AG04450 (cell line): ENCODE measurements around the gene RPL22L1. TPM values are rescaled to one million over a fixed set of nuclear protein-coding genes. Genes with fewer than 3 reads are reported as not detected.

Experiments
- CTCF ChIA-PET: fragments of 300-600, 350-600 bp; formaldehyde crosslinking; extraction: SDS; loops from one replicate; lab custom pipeline; 2022; ENCODE audit warnings: antibody characterized with exemption, inconsistent platforms; lab: Charles Lee
- POLR2A ChIA-PET: fragments of 350-600 bp; formaldehyde crosslinking; extraction: SDS; loops from one replicate; lab custom pipeline; 2021; ENCODE audit warnings: antibody characterized with exemption, inconsistent platforms; lab: Yijun Ruan, JAX
- DNase-seq: peaks from one replicate; pipeline ENCODE4 v3.0.0-alpha.2; 2011; ENCODE audit warnings: low read depth, low spot score
- H3K27ac ChIP-seq: one replicate; pipeline ENCODE4 v1.5.1; 2012; ENCODE audit warnings: low read depth, low read length, control low read depth
- H3K27me3 ChIP-seq: one replicate; pipeline ENCODE4 v1.6.0; 2012; ENCODE audit warnings: low read length; ENCODE audit not compliant: control insufficient read depth, insufficient read depth
- H3K4me3 ChIP-seq: 2 replicates; pipeline ENCODE4 v1.5.1; 2011; ENCODE audit warnings: mild to moderate bottlenecking, low read depth, low read length, control low read depth
- H3K9me3 ChIP-seq: 2 replicates; pipeline ENCODE4 v1.5.1; 2012; ENCODE audit warnings: low read length; ENCODE audit not compliant: control insufficient read depth, insufficient read depth
- polyA minus RNA-seq: library from RNA; depleted of rRNA, polyadenylated mRNA; stranded (reverse); fragments of >200 nt; gene quantifications from 2 replicates; pipeline ENCODE4 v1.2.3, GENCODE V29; 2011; rRNA and poly(A)+ RNA removed
- polyA plus RNA-seq: library from polyadenylated mRNA; depleted of rRNA; stranded (reverse); fragments of >200 nt; gene quantifications from 2 replicates; pipeline ENCODE4 v1.2.3, GENCODE V29; 2011; rRNA removed
- TF ChIP-seq, protein P1 (sequence below): IDR thresholded peaks from 2 replicates; pipeline ENCODE4 v1.5.1; 2011; ENCODE audit warnings: low read depth, low read length, control low read depth, inconsistent platforms

Gene RPL22L1
- 121 and 171 TPM in 2 replicates for polyA plus RNA-seq
- 3.6 and 9.8 TPM in 2 replicates for polyA minus RNA-seq

DNA sequence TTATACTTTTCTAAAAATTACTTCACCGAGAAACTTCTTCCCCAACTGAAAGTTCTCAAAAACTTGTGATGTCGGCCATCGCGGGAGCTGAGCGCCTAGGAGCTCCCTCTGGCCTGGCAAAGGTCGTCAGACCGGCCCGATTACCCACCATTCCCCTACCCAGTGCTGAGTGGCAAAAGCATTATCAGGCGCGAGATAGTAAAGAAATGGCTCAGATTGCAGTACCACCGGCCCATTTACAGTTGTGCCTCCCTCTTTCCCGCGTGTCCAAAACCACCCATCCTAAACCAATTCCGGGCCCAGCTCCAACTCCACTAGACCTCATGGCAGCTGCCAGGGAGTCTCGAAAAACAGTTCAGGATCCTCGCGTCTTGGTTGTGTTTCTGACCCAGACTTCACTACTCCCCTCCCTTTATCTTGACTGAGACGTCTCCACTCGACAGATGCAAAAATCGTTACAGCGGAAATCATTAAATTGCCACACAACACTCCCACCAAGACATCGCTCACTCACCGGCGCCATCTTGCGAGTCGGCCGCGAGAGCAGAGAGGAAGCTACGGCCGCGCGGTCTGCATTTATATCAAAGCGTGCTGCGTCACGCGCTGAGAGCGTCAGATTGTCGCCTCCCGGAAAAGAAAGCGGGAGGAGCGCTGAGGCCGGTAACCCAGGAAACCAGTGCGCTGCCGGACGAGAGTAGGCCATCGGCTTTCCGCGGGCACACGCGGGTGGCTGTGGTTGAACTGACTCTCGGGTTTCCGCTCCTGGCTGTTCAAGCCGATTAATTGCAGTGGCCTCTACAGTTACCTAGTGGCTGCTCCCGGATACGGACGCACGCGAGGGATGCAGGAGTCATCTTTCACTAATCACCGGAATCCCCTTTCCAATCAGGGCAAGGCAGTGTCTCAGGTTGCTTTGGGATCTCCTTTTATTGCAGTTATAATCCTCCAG is at the start of gene RPL22L1:
Gene RPL22L1 (minus strand): TSS at position 551 of the 949 bp plus-strand sequence. CDS start 28 bp downstream, at position 523.
- peak within 1 kb of the TSS; percentile 81 for H3K27ac ChIP-seq
- H3K4me3 ChIP-seq = peak within 1 kb of the TSS; percentile 96
- peak; percentile 81 for DNase-seq
- no peaks in the 10 kb centered on the region for H3K9me3 ChIP-seq
- TF ChIP-seq, protein P1, sequence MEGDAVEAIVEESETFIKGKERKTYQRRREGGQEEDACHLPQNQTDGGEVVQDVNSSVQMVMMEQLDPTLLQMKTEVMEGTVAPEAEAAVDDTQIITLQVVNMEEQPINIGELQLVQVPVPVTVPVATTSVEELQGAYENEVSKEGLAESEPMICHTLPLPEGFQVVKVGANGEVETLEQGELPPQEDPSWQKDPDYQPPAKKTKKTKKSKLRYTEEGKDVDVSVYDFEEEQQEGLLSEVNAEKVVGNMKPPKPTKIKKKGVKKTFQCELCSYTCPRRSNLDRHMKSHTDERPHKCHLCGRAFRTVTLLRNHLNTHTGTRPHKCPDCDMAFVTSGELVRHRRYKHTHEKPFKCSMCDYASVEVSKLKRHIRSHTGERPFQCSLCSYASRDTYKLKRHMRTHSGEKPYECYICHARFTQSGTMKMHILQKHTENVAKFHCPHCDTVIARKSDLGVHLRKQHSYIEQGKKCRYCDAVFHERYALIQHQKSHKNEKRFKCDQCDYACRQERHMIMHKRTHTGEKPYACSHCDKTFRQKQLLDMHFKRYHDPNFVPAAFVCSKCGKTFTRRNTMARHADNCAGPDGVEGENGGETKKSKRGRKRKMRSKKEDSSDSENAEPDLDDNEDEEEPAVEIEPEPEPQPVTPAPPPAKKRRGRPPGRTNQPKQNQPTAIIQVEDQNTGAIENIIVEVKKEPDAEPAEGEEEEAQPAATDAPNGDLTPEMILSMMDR = peak; percentile 32
- no peaks in the 10 kb centered on the region for H3K27me3 ChIP-seq
- ChIA-PET CTCF (interaction anchor here (0.6 to 1.0 kb wide), 3 partner anchors 456 to 1753 kb away, joined by 3 to 7 read pairs (median 7); no protein-coding TSS in a partner anchor), POLR2A (interaction anchor here (0.6 to 1.5 kb wide), 13 partner anchors 12 to 723 kb away, joined by 3 to 12 read pairs (median 4); partner anchors contain the start of gene EIF5A2)

DNA sequence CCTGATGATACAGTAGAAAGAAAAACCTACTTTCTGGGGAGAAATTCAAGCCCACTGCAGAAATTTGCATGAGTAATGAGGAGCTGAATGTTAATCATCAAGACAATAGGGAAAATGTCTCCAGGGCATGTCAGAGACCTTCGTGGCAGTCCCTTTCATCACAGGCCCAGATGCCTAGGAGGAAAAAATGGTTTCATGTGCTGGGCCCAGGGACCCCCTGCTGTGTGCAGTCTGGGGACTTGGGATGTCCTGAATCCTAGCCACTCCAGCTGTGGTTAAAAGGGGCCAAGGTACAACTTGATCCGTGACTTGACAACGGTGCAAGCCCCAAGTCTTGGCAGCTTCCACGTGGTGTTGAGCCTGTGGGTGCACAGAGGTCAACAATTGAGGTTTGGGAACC is 48.7 kb upstream of the RPL22L1 start:
- ChIA-PET POLR2A (no interaction called here), CTCF (no interaction called here)
- no peak for DNase-seq
- Histone ChIP-seq H3K4me3 (no peak overlapping the region), H3K27me3 (no peaks in the 10 kb centered on the region), H3K27ac (no peak overlapping the region), H3K9me3 (peaks cover 14% of the 10 kb centered on the region)
- TF ChIP-seq, protein P1 = no peak

DNA sequence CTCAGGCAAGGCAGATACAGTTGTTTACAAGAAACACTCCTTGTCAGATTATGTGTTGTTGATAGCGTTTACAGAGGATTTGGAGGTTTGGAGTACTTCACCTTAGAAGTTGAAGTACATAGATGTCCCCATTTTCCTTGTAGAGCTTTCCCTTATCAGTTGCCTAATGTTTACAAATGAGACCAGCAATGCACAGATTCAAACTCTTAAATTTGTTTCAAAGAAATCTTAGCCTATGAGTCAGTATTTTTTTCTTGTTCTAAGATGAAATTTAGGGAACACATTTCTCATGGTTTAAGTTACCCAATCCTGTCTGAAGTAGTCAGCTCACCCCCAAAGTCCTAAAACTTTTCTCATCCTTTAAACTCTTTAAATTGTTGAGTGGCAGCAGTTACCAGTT is 44.7 kb upstream of the RPL22L1 start:
- CTCF ChIA-PET = no interaction called here
- TF ChIP-seq, protein P1 = no peak

DNA sequence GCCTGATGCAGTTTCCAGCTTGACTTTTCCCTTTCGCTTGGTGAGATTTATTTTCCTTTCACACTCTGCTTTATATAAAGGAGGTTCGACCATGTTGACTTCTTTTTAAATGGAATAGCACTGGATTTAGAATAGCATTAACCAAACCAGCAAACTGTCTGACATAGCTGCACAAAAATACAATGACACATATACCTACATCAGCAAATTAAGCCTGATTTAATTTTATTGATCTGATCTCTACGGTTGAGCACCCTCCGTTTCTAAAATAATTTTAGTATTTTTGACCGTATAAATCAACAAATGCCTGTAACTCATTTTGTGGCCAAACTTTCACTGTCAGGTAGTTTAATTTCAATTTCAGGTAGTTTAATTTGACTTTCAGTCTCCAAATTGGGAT is 44.2 kb upstream of the RPL22L1 start:
- DNase-seq = no peak
- Histone ChIP-seq H3K27me3 (no peaks in the 10 kb centered on the region), H3K27ac (no peak overlapping the region), H3K4me3 (no peak overlapping the region), H3K9me3 (peaks cover 9% of the 10 kb centered on the region)
- POLR2A ChIA-PET = no interaction called here
- CTCF ChIA-PET = no interaction called here
- TF ChIP-seq, protein P1 = no peak

More for the DNA sequence above, 44.7 kb upstream of the RPL22L1 start:
- no peak for DNase-seq
- H3K9me3 ChIP-seq = peaks cover 11% of the 10 kb centered on the region; the same call in 1 of the 2 replicates
- POLR2A ChIA-PET = no interaction called here
- H3K27ac ChIP-seq = no peak overlapping the region
- H3K4me3 ChIP-seq = no peak overlapping the region
- H3K27me3 ChIP-seq = no peaks in the 10 kb centered on the region

DNA sequence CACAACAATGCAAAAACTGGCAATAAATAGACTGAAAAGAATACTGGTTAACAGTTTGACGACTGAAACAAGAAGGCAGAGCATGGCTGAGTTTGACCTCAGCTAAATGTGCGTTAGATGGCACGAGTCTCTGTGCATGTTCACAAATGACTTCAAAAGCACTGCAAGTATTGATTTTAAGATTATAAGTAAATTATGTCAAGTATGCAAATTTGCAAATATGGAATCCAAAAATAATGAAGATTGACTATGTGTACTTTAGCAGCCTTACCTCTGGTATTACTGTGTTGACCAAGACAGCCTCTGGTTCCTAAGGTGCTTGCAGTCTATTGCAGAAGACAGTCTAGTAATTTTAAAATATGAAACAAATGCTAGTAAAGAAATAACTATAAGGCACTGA is 41.1 kb upstream of the RPL22L1 start:
- peaks cover 10% of the 10 kb centered on the region for H3K9me3 ChIP-seq
- TF ChIP-seq, protein P1 = no peak
- H3K27ac ChIP-seq = no peak overlapping the region
- CTCF ChIA-PET = no interaction called here
- POLR2A ChIA-PET = no interaction called here
- no peaks in the 10 kb centered on the region for H3K27me3 ChIP-seq
- H3K4me3 ChIP-seq = no peak overlapping the region
- no peak for DNase-seq
